GM19468 (cell line): ENCODE data around the gene FASTKD2.

ENCODE experiments used
- ATAC-seq: cut with Tn5 transposase; IDR thresholded peaks from one replicate; pipeline ENCODE4 v1.9.1; 2021; ENCODE audit warnings: mild to moderate bottlenecking, moderate library complexity, moderate number of reproducible peaks; ENCODE audit not compliant: unreplicated experiment; ENCODE audit errors: extremely low read depth

The FASTKD2 gene

DNA sequence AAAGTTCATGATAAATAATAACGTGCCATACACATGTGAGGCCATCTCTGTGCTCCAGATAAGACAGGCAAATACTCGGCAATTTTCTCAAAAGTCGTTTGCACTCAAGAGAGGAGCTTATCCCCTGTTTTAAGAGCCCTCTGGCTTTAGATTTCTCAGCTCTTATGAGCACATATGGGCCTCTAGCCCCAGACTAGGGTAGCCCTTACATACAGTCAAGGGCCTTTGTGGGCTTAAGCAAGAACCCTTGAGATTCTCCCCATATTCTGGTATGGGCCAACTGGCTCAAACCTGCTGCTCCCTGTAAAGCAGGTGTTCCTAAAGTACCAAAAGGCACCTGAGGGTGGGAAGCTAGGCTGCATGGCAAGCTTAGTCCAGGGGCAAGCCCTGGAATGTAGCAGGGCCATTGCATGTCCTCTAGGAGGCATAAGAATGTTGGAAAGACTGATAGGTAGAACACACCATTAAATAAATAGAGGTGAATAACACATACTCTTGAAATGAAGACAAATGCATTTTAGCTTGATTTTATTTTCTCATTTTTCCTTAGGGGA lies 66.1 kb downstream of the FASTKD2 start:
- no peak for ATAC-seq

DNA sequence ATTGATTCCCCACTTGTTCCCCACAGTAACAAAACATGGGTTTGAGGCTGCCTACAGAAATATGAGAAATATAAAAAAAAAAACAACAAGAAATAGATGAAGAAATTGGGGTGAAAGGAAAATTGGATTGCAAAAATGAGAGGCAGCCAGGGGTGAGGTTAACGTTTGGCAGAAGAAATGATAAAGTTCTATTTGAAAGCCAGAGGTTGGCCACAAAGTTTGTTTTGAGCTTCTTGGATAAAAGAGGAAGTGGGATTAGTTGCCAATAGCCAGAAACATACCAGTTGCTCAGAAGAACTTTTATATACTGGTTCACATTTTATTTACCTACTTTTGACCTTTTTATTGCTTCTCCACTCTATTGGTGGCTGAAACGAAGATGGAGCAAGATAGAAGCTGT lies 67.5 kb downstream of the FASTKD2 start:
- ATAC-seq = no peak

DNA sequence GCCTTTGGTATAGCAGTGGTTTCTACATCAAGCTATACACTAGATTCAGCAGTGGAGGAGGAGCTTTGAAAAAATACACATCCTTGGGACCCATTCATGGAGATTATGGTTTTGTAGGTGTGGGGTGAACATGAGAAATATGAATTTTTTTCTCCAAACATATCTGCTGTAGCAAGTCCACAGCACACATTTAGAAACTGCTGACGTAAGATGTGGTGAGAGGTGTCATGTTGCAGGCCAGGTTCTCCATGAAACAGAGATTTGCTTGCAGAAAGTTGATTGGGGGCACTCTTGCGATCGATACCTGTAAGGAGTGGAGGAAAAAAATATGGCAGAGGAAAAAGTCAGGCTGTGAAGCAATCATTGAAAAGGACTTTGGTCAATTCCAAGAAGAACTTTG lies 67.9 kb downstream of the FASTKD2 start:
- ATAC-seq = no peak

DNA sequence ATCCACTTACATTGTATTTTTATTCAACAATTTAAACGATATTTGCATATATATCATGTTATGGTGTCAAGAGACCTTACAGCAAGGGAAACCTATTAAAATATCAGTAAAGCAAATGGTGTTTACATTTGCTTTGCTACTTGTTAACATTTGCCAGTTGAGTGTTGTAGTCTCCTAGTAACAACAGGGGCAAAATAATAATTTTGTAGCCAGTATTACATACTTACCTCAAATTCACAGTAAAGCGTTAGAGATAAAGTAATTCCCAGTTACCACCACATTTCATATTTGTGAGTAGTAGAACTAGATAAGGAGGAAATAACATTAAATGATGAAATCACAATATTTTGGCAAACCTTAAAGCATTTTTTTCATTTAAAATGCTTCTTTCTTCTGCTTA lies 71.3 kb downstream of the FASTKD2 start:
- no peak for ATAC-seq

DNA sequence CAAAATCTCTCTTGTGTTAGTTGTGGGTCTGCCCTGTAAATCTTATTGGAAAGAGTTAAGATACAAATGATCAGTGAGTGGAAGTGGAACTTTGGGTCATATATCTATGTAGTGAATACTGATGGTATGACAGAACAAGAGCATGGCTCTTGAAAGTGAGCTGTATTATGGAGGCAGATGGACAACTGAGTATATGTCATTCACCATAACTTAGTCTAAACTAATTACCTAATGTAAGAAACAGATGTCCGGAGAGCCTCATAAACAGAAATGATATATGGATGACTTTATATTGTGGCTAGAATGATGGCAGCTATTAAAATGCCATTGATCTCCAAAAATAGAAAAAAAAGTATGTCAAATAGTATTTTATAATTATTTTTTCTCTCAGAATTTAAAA lies 72.4 kb downstream of the FASTKD2 start:
- no peak for ATAC-seq

DNA sequence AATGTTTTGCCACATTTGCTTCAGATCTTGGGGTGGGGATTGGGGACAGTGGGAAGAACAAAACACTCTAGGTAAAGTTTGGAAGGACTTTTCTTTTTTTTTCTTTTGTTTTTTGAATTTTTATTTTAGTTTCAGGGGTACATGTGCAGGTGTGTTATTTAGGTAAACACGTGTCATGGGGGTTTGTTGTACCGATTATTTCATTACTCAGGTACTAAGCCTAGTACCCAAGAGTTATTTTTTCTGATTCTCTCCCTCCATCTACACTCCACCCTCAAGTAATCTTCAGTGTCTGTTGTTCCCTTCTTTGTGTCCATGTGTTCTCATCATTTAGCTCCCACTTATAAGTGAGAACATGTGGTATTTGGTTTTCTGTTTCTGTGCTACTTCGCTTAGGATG lies 73.3 kb downstream of the FASTKD2 start:
- no peak for ATAC-seq

DNA sequence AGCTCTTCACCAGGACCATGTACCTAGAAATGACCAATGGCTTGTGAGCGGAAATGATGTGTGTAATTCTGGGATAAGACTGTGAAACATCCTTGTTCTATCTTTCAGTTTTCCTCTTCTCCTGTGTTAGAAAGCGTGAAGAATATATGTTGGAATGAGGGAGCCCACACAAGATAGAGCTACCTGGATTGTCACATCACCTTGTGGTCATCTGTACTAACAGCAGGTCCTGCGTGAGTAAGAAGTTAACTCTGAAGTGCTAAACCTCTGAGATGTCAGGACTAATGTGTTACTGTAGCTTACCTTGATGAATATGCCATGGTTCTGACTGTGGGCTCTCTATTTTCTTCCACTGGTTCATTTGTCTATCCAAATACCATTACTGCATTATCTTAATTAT lies 75.6 kb downstream of the FASTKD2 start:
- no peak for ATAC-seq
